Measurements from ENCODE around the gene ELMO1.

Gene ELMO1

DNA sequence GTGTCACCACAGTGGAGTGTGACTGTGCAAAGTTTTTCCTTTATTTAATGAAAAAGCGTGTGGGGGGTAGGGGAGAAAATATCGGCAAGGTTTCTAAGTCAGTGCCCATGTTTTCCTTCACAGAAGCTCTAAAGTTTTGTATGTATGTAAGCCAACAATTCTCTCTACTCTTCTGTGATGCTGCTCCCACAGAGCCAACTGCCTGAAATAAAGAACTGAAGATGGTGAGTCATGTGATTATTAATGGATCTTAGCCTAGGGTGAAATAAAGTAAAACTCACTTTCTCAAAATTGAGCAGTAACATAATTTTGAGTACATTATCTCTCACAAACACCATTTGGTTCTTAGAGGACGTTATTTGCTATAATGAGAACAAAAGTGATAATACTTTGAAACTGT, 143.7 kb downstream of the ELMO1 start:
- DNase-seq: no peak

DNA sequence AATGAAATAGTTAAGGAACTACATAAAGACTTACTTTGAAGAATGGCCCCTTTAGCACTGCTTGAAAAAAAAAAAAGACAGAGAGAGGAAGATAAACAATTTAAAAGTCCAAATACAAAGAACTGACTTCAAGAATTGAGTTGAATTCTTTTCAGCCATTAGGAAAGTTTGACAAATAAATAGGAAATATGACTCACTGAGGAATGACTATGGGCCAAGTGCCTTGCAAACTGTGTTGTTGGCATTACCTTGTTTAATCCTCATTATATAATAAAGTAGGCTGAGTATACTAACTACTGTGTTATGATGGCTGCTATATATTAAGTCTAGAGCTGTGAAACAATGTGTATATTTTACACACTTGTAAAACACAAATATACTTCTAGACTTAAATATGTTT, 151.1 kb downstream of the ELMO1 start:
- DNase-seq: no peak

DNA sequence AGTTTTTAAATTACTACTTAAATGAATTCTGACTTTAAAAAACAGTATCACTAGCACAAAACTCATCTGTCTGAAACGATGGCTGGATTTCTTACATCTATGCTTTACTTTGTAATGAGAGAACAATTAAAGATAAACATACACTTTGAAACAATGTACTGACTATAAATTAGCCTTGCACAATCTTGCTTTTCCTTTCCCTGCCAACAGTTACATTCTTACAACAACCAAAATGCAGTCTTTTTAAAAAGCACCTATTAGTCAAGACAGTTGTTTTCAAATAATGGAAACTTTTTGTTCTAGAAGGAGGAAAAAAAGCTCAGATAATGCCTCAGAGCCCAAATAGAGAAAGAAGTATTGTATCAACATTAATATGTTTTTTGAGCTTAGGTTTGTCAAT, 153.3 kb downstream of the ELMO1 start:
- no peak for DNase-seq

DNA sequence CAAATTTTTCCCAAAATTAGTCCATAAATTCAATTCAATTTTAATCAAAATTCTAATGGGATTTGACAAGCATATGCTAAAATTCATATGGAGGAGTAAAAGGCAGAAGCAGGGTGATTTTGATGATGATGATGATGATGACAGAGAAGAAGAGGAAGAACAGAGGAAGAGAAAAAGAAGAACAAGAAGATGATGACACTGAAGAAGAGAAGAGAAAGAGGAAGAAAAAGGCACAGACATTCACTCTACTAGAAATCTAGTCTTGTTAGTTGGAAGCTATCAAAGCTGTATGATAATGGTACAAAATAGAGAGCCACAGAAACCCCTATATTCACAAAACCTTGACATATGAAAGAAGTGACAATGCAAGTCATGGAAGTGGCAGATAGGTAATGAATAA, 157.9 kb downstream of the ELMO1 start:
- no peak for DNase-seq

DNA sequence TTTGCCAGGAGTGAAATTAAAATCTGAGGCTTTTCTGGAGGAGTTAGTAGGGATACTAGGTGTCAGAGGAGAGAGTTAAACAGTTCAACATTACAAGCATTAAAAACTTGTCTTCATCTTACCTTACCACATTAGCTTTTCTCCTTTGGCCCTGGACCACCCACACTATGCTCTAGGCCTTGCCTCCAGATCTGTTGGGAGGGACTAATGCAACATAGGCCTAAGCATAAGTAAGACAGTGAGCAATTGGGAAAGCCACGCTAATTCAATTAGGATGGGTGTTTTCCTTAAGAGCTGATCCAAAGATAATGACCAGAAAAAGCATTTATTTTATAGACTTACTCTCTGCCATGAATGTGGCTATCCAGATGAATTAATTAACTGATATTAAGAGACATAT, 158.9 kb downstream of the ELMO1 start:
- DNase-seq: no peak

DNA sequence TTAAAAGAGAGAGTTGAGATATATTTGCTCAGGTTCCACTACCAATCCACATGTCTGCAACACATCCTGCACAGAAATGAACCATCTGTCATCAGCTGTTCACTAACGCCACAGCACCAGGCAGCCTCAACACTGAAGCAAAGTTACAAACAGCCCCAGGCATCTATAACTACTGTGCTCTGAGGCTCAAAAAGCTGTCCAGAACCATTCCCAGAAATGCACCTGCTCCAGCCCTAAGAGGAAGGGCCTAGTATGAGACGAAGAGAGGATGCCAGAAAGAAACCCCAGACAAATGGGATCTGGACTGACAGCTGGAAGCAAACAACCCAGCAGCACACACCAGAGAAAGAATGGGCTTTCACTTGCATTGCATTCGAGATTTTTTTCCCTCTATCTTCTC, 159.3 kb downstream of the ELMO1 start:
- DNase-seq: no peak

DNA sequence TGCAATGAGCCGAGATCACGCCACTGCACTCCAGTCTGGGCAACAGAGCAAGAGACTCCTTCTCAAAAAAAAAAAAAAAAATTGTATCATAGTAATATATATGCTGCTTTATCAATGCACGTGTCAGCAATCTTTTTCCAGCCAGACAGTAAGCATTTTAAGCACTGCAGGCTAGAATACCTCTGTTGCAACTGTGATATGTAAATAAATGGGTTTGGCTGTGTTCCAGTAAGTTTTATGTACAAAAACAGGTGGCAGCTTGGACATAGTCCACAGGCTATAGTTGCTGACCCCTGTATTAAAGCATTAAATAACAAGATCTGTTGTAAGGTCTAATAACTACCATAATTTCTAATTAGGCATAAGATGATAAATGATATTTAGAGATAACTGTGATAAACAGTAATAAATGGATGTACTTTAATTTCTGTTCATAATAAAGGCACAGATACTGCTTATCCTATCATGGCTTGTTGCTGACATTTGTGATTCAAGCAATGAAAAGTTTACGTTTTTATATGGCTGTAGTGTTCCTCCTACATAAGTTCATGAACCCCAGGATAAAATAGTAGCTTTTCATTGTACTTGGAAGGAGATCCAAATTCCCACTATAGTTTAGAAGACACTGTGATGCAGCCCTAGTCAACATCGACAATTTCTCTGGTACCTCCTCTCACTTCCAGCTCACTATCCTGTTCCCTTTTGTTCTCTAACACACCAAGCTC, 161.4 kb downstream of the ELMO1 start:
- DNase-seq: no peak

DNA sequence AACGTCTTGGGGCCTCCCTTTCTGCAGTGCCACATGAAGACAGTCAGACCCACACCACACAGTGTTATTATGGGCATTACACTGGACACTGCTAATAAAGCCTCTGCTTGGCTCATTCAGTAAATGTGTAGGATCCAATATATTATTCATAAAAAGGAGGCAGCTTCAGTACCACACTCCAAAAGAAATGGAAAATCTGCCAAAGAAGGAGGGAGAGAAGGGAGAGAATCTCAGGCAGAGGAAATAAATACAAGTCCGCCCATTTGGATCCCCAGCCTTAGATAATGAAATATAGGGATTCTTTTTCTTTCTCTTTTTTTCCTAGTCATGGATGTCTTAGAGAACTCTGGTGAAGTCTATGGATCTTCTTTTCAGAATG, 162.2 kb downstream of the ELMO1 start:
- no peak for DNase-seq

DNA sequence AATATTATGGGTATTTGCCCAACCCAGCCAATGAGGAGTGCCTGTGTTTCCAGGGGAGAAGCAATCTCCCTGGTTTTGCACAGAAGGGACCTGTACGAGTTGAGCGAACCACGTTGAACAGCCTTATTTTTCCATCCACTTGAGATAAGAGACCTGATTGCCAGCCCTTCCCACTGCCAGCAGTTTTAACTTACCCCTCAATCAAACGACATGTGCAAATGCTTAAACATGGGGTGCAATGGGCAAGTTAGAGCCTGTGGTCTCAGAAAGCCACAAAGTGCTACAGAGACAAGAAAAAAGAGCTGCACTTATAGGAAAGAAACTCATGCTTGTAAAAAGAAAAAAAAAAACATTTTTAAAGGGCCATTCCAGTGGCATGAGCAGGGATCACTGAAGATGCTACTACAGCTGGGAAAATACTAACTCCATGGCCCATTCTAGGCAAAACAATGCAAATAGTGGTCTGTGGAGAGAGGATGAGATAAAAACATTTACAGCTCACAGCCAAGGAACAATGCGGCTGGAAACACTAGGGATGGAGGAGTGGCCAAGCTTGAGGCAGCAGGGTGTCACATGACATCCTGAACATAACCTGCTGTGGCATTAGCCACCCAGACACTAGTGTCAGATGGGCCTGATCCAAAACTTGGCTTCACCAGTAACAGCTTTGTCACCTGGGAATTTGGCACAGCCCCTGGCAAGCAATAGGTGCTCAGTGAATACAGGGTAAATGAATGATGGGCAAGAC, 162.8 kb downstream of the ELMO1 start:
- no peak for DNase-seq

DNA sequence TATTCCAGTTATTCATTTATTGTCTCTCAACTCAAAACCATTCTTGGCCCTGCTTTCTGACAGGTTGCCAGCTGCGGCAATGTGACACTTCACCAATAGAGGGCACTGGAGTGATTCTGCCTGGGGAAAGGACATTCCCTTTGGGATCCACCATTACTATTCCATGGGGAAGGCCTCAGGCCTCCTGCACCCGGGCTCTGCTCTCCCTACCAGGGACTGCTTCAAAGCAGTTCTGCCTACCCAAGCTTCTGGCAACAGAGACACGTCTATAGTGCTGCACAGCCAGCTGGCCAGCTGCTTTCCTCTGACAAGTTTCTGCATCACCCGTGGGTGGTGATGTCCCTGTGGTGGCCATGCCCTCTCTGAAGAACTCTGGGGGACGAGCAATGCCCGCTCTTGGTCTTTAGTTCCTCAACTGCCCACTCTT, 163.8 kb downstream of the ELMO1 start:
- DNase-seq: peak; percentile 68

DNA sequence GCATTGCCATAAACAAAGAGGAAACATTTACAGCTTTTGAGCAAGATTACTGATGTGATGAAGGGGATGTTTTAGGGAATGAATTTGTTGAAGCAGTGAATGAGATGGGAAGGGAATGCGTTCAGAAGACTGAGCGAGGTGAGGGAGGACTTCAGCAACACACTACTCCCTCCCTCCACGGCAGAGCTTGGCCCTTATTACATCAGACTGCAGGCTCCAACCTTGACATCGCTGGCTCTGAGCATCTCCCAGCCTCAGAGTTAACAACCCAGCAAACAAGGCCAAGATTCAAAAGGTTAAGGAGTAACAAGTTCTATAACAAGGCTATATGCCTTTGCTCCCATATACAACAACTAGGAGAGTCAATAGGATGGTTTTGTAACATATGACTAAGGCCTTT, 164.4 kb downstream of the ELMO1 start:
- DNase-seq: no peak

DNA sequence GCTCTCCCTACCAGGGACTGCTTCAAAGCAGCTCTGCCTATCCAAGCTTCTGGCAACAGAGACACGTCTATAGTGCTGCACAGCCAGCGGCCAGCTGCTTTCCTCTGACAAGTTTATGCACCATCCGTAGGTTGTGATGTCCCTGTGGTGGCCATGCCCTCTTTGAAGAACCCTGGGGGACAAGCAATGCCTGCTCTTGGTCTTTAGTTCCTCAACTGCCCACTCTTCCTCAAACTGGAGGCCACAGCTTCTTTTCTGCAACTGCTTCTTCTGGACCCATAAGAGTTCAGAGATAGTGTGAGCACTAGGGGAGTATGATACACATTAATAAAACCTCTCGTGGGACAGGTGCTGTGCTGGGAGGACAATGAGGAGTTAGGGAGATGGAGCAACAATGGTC, 164.9 kb downstream of the ELMO1 start:
- no peak for DNase-seq

DNA sequence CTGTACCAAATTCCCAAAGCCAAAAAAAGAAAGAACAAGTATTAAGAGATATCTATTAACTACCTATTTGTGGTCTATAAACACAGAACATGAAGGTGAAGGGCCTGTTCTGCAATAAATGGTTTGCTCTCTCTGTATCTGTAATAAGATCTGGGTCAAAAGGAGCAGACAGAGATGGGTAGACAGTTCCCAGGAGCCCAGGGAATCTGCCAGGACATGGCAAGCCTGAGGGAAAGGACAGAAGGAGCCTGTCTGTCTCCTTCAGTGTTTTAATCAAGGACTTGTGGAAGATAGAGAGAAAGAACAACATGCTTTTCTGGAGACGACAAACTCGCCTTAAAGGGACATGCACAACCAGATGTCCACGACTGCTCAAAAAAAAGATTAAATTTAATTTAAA, 165.7 kb downstream of the ELMO1 start:
- no peak for DNase-seq

DNA sequence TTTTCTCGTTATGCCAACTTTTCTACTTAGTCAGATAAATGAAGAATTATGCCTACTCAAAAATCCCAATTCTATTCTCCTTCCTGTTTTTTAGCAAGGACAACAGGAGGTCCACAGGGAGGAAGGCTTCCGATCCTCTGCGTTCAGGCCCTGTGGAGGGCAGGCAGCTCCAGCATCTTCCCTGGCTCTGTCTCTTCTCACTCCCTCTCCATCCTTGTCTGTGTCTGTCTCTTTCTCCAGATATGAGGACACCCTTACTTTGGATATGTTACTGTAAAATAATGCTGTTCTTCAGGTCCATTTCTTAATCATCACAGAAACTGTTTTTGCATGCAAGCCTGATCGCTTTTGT, 166.6 kb downstream of the ELMO1 start:
- no peak for DNase-seq

DNA sequence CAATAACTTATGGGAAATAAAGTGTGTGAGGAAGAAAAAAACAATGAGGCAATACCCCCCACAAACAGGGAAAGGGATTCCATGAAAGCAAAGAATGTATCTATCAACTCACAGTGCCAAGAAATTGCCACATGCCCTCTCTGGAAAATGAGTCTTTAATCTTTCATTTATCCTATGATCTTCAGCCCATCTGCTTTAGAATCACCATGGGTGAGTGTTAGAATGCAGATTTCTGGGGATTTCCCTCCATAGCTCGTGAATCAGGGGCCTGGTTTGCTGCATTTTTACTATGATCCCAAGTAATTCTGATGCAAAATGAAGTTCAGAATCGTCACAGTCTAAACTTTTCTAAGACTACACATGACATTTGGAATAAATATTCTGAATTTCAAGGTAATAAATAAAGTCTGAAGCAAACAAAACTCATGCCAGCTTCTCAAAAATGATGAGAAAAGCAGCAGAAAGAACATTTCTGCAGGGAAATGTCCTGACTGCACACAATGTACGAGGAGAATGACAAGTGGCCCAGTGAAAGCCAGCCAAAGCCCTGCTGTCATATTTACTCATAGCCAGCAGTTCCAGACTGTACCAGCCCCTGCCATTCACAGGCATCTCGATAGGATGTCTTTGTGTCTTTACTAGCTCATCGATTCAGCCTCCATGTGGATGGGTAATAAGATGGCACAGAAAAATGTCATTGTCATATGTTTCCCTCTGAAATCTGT, 167.1 kb downstream of the ELMO1 start:
- DNase-seq: no peak

DNA sequence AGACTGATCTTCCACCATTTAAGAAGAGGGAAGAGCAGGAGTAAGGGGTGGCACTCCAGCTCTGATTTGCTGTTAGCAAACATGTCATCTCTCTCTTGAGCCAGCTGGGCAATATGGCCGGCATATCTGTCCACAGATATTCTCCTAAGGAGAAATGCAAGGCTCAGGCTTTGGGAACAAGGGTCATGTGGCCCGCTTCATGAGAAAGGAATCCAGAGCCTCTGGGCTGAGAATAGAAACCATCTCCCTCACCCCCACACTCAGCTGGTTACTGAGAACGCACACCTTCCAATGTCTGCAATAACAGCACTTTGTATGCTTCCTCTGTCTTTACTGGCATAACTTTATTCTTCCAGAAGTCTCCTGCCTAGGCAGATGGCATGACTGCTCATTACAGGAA, 171.2 kb downstream of the ELMO1 start:
- no peak for DNase-seq

DNA sequence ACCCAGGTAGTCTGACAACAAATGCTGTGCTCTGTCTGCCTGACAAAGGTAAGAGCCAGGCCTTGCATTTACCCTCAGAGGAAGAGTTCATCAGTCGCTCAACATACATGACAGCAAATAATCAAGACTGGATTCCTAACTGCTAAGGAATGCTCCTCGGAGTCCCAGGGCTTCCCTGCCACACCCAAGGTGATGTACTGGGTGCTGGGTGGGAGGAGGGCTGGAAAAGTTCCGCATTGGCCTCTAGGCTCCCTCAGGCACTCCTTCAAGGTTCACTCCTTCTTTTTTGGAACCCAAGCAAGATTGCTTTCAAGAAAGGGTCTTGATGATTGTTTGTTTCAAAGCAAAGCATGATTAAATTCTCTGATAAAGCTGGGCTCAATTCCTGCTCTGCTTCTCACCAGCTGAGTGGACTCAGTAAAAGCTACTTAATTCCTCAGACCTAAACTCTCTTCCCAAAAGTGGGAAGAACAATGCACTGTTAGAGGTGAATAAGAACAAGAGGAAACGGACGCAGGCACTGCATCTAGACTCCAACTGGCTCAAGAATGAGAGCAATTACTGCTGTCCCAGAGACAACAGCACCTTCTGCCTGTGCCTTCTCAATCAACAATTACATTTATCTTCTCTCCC, 173.5 kb downstream of the ELMO1 start:
- no peak for DNase-seq

DNA sequence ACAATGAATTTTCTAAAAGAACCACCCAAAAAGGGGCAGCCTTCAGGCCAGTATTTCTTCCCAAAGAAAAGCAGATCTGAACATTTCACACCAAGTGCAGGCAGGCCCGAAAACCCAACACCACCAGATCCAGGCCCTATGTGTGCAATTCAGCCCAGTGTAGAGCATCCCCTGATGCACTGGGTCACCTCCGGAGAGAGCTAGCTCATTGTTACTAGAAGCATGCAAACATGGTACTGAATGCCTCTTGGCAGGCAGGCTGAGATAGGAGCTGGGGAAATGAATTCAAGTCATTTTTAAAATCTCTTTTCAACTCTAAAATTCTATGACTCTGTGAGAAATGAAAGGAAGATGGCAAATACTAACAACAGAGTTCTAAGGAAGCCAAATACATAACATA, 174.8 kb downstream of the ELMO1 start:
- DNase-seq: no peak

DNA sequence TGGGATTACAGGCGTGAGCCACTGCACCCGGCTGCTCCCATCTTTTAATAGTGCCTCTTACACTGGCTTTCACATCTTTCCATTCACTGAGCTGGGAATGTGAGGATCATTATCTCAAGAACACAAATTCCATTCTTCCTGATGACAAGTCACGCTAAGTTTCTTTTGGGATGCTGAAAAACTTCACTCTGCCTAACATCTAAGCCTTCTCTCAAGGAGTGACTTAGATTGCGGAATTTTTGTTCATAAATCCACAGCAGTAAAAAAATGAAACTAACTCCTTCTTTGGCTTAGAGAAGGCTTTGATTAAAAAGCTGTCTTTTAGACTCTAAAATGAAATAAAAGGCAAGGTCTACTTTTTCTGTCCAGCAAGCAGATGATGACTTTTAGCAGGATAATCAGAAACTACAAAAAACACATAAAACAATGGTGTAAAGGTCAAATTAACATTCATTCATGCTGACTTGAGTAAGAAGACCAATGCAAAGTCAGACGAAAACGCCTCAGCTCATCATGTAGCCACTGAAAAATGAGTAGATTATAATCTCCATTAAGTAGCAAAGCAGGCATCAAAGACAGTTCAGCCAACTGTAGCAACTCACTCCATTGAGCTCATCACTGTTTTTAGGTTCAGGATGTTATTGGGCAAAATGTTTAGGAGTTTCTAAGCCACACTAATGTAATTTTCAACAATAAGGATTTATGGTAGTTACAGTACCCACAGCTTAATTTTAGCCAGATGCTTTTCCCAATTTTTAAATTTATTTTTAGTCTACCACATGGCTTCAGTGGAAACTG, 178.8 kb downstream of the ELMO1 start:
- no peak for DNase-seq

DNA sequence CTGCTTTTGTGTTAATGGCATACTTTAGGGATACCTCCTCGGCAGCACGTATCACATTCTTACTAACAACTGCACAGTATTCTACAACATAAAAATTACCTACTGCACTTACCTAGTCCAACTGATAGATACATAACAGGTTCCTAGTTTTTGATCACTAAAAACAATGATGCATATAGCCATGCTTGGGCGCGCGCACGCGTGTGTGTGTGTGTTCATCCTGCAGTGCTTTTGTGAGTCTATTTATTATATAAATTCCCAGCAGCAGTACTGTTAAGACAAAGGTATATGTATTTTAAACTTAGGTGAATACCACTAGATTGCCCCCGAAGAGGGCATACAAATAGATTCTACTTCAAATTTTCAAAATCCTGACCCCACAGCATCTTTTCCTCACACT, 181.4 kb downstream of the ELMO1 start:
- DNase-seq: no peak

DNA sequence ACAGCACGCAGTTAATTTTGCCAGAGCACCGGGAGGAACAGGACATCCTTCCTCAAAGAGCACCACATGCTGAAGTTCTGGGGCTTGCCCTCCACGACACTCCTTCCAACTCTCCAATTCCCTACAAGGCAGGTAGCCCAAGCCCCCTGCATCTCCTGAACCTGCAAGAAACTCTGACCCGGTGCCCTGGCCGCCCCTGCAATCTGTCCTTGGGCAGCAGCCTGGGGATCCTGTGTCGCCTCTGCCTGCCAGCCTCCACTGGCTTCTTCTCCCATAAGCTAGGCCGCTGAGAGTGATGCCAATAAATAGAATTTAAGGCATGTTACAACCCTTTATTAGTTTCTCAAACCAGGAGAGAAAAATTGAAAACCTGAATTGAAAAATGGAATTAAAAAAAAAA, 182.8 kb downstream of the ELMO1 start:
- no peak for DNase-seq

DNA sequence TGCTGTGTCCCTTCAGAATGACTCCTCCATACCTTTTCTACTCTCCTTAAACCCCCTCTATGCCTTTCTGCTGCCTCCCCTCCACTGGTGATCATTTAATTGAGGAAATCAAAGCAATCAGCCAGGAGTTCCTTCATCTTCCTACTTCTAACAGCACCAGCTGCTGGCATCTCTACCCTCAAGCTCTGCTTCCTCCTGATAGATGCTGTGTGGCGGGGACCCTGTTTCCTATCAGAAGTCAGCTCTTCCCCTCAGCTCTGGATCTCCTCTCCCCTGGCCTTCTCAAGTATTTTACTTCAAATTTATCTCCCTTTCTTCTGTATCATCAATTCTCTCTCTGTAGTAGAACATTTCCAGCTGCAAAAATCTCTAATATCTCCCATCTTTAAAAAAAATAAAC, 183.7 kb downstream of the ELMO1 start:
- no peak for DNase-seq

DNA sequence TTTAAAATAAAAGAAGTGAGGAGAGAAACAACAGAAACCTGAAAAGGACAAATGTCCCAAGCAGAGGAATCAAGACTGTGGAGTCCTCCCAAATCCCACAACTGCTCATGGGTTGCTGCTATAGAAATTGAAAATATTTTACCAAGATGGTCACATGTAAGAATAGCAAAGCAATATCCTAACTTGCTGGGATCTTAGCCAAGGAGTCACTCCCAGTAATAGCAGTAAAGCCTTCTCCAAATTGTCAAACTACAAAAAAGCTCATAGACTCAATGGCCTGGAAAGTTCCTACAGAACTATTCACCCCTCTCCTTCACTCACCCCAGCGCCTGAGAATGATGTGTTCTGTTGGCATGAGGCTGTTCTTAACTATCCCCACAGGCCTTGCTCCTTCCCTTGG, 186.5 kb downstream of the ELMO1 start:
- no peak for DNase-seq
